Stomach (tissue), 19 donors: ENCODE results near the gene SLFNL1. TPM values are rescaled to one million over a fixed set of nuclear protein-coding genes. Genes with fewer than 3 reads are reported as not detected.

Experiments
- DNase-seq, 2 donors: peaks; one replicate each; pipeline versions ENCODE4 v3.0.0 to v3.0.0-alpha.2; 2013 to 2019
- H3K27ac ChIP-seq, 5 donors: fragments of 200-600 bp in 4 of 5; sonication (generic) in 4 of 5; one replicate each; pipeline ENCODE4 v1.5.1; 2013 to 2019; ENCODE audit warnings: mild to moderate bottlenecking in 1 of 5, moderate library complexity in 1 of 5
- H3K27me3 ChIP-seq, 3 donors: fragments of 200-600 bp; sonication (generic); one replicate each; pipeline ENCODE4 v1.5.1; 2017 to 2019; ENCODE audit warnings: mixed run types in 1 of 3
- H3K36me3 ChIP-seq, 4 donors: fragments of 200-600 bp; sonication (generic); 1 replicate in 3 of 4; 2 replicates in 1 of 4; pipeline ENCODE4 v1.5.1; 2016 to 2019
- H3K4me1 ChIP-seq, 4 donors: fragments of 200-600 bp; sonication (generic); one replicate each; pipeline ENCODE4 v1.5.1; 2016 to 2019
- H3K4me3 ChIP-seq, 4 donors: fragments of 200-600 bp; sonication (generic) in 3 of 4; one replicate each; pipeline ENCODE4 v1.5.1; 2016 to 2019; ENCODE audit warnings: mild to moderate bottlenecking in 1 of 4
- H3K9me3 ChIP-seq, 4 donors: fragments of 200-600 bp; sonication (generic); one replicate each; pipeline ENCODE4 v1.5.1; 2016 to 2019
- CTCF ChIP-seq, 7 experiments: fragments of 450-650 bp in 4 of 7; fragments of 200-600 bp in 3 of 7; sonication (generic) in 3 of 7; IDR thresholded peaks; one replicate each; pipeline ENCODE4 v1.5.1; 2016 to 2019; ENCODE audit warnings: antibody characterized with exemption in 7 of 7, control low read depth in 2 of 7, mild to moderate bottlenecking in 1 of 7
- EP300 ChIP-seq: sonication (generic); formaldehyde crosslinking; IDR thresholded peaks from one replicate; pipeline ENCODE4 v1.6.1; 2017; ENCODE audit warnings: antibody characterized with exemption
- POLR2A ChIP-seq, 4 donors: fragments of 450-650 bp; IDR thresholded peaks; one replicate each; pipeline ENCODE4 v1.6.1; 2016; ENCODE audit warnings: antibody characterized with exemption in 4 of 4, control low read depth in 2 of 4, mild to moderate bottlenecking in 1 of 4, moderate library complexity in 1 of 4
- POLR2AphosphoS5 ChIP-seq, 3 donors: sonication (generic); formaldehyde crosslinking; IDR thresholded peaks; one replicate each; pipeline ENCODE4 v1.6.1; 2016; ENCODE audit warnings: antibody characterized with exemption in 3 of 3
- WGBS, 5 donors: extraction: QIAGEN DNeasy Blood & Tissue Kit in 3 of 5; methylation state at CpG; one replicate each; pipeline versions ENCODE4 v1.1.5 to v1.1.7; 2013 to 2018; 5-methylcytosine and 5-hydroxymethylcytosine counted together
- intact Hi-C: fragments of 100-400 bp; cut with DNase I; formaldehyde crosslinking; loops from one replicate; pipeline ENCODE4 v1.15.1; 2023; ENCODE audit warnings: low total_unique reads
- long read RNA-seq, 10 donors: transcript quantifications; one replicate each; lab custom pipeline, GENCODE V29; 2026
- polyA plus RNA-seq, 3 donors: library from polyadenylated mRNA; stranded (reverse); fragments of 200-250 nt; gene quantifications; one replicate each; pipeline ENCODE4 v1.2.3, GENCODE V29; 2013
- total RNA-seq, 5 donors: library from RNA; depleted of rRNA; stranded (reverse); fragments of >200 nt; gene quantifications; one replicate each; pipeline versions ENCODE4 v1.1.0 to v1.2.3, GENCODE V29; 2014 to 2016
- donor health status: healthy with polysubstance abuse.
- donor health status: Bipolar disorder and iron deficiency.
- donor health status: healthy.

SLFNL1 gene
- 10 to 100 TPM in 1 of 5 donors, 1 to 10 TPM in 1, under 1 TPM in 1, not detected in 2; 0.73 to 10.5 (median 3.1) TPM for total RNA-seq
- polyA plus RNA-seq, result under 1 TPM in 2 of 3 donors, not detected in 1; 0.25 to 0.31 TPM
- long read RNA-seq, donor 1, result 0 reads
- long read RNA-seq, donor 2, result 0 reads
- long read RNA-seq, donor 3, result 0 reads
- long read RNA-seq, donor 4, result 0 reads
- long read RNA-seq, donor 5, result 0 reads
- long read RNA-seq, donor 6, result 0 reads
- long read RNA-seq, donor 7, result 0 reads
- long read RNA-seq, donor 8, result 0 reads
- long read RNA-seq, donor 9, result 0 reads
- long read RNA-seq, donor 10, result 0 reads

DNA sequence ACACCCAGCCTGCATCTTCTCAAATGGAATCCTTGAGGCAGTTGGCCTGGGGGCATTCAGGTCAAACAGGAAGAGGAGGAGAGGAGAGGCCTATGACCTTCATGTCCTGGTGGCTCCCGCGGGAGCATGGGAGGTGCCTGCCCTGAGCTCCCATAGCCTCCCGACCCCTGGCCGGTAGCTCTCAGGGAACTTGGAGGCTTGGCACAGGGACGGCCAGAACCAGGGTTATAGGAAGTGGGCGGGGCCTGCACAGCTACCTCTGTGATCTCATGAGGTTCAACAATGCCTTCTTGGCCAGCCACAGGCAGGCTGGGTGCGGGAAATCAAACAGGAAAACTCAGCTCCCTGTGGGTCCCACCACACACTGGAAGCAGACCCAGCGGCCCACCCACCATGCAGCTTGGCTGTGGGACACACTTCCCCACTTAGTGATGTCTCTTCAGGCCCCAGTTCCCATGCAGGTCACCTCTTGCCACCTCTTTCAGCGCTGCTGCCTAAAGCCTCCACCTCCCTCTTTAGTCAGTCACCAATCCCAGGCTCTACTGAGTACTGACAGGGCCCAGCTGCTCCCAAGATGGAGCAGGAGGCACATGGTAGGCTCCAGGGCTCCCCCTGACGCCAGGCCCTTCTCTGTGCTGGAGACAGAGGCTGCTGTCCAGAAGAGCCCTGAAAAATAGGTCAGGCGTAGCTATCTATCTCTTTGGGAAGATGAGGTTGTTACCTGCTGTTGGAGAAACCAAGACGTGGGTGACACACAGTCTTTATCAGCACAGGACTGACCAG is at the start of gene SLFNL1:
Gene SLFNL1, minus strand, starts transcription at position 200 of the 783 bp plus-strand sequence. CDS start 1,065 bp downstream, outside the sequence.
- H3K4me1 ChIP-seq, result peaks cover 0 to 17% (median 10%) of the 10 kb centered on the region in 4 donors
- no peak within 1 kb of the TSS for H3K4me3 ChIP-seq
- no peaks in the 10 kb centered on the region for H3K27me3 ChIP-seq
- peak in 1 of 2 donors; percentile 46 for DNase-seq
- 46 to 65% (median 57%) methylated on average over 10 to 12 of the region's 12 CpGs for WGBS, 5 donors
- TF ChIP-seq EP300 (no peak), POLR2A (IDR thresholded peaks at IDR 0.05) (no peak), CTCF (IDR thresholded peaks at IDR 0.05) (no peak), POLR2AphosphoS5 (IDR thresholded peaks at IDR 0.05) (no peak)
- H3K36me3 ChIP-seq, result peaks cover 0 to 50% (median 43%) of the 10 kb centered on the region in 4 donors
- no peaks in the 10 kb centered on the region for H3K9me3 ChIP-seq
- H3K27ac ChIP-seq, result no peak within 1 kb of the TSS
- intact Hi-C loops, result no loop called here

DNA sequence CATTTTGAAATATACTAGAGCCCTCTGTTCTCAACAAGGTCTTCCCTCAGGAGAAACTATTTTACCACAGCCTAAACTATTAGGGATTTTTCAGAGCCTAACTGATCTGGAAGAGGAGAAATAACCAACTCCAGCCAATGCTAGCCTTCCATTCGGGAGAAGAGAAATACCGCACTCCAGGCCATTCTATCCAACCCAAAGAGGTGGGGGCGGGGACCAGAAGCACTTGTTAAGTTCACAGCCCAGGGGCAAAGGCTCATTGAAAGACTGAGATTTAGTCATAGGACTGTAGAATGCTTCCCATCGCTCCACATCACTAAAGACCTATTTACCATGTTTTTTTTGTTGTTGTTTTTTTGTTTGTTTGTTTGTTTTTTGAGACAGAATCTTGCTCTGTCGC is 35.4 kb upstream of the SLFNL1 start:
- WGBS, 5 donors, result 91 to 96% (median 93%) methylated on average over 5 of the region's 5 CpGs
- Histone ChIP-seq H3K27ac (no peak overlapping the region), H3K36me3 (peaks cover 0 to 84% (median 62%) of the 10 kb centered on the region in 4 donors), H3K4me3 (no peak overlapping the region), H3K9me3 (peaks cover 0 to 8% (median 3%) of the 10 kb centered on the region in 4 donors), H3K27me3 (no peaks in the 10 kb centered on the region), H3K4me1 (no peaks in the 10 kb centered on the region)
- TF ChIP-seq POLR2A (IDR thresholded peaks at IDR 0.05), result no peak
- no peak for TF ChIP-seq POLR2AphosphoS5 (IDR thresholded peaks at IDR 0.05)
- no peak for TF ChIP-seq CTCF (IDR thresholded peaks at IDR 0.05)
- TF ChIP-seq EP300, result no peak
- no peak for DNase-seq
- intact Hi-C loops, result no loop called here

DNA sequence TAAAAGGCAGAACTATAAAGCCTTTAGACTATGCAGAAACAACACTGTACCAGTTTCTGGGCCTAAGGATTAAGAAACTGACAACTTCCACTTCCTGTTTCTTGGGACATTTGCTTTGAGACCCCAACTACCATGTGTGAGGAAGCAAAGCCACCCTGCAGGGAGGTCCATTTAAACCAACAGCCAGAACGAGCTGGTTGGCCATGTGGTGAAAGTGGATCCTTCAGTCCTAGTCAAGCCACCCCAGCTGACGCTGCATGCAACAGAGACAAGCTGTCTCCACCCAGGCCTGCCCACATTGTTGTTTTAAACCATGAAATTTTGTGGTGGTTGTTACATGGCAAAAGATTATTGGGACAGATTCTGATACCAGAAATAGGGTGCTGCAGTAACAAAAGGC is 31.8 kb upstream of the SLFNL1 start:
- H3K27me3 ChIP-seq, result no peaks in the 10 kb centered on the region
- TF ChIP-seq CTCF (IDR thresholded peaks at IDR 0.05) (no peak), POLR2A (IDR thresholded peaks at IDR 0.05) (no peak), EP300 (no peak), POLR2AphosphoS5 (IDR thresholded peaks at IDR 0.05) (no peak)
- H3K4me1 ChIP-seq, result no peaks in the 10 kb centered on the region
- H3K9me3 ChIP-seq, result no peaks in the 10 kb centered on the region
- H3K36me3 ChIP-seq, result peaks cover 4 to 73% (median 55%) of the 10 kb centered on the region in 4 donors
- intact Hi-C loops, result no loop called here
- no peak overlapping the region for H3K4me3 ChIP-seq
- H3K27ac ChIP-seq, result no peak overlapping the region
- DNase-seq, result peak in 1 of 2 donors; percentile 19
- 66 to 89% (median 83%) methylated on average over 2 of the region's 2 CpGs for WGBS, 5 donors

DNA sequence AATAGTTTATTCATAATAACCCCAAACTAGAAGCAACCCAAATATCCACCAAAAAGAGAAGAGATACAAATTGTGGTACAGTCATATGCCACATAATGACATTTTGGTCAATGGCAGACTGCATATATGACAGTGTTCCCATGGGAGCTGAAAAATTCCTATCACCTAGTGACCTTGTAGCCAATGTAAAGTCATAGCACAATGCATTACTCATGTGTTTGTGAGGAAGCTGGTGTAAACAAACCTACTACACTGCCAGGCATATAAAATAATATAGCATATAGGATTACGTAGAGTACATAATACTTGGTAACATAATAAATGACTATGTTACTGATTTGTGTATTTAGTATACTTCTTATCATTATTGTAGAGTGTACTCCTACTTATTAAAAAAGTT is 29.5 kb upstream of the SLFNL1 start:
- Histone ChIP-seq H3K4me1 (peaks cover 5 to 13% (median 10%) of the 10 kb centered on the region in 4 donors), H3K27me3 (no peaks in the 10 kb centered on the region), H3K27ac (no peak overlapping the region), H3K4me3 (no peak overlapping the region), H3K9me3 (no peaks in the 10 kb centered on the region), H3K36me3 (peaks cover 13 to 77% (median 64%) of the 10 kb centered on the region in 4 donors)
- TF ChIP-seq POLR2AphosphoS5 (IDR thresholded peaks at IDR 0.05), result no peak
- no peak for TF ChIP-seq EP300
- no peak for TF ChIP-seq POLR2A (IDR thresholded peaks at IDR 0.05)
- no peak for TF ChIP-seq CTCF (IDR thresholded peaks at IDR 0.05)
- no peak for DNase-seq
- intact Hi-C loops, result no loop called here
- WGBS, 5 donors, result 77 to 92% (median 83%) methylated on average over 1 of the region's 1 CpG
